ENCODE data around the gene LRRC40. TPM values are rescaled to one million over a fixed set of nuclear protein-coding genes. Genes with fewer than 3 reads are reported as not detected.

The LRRC40 gene
- polyA plus RNA-seq, 3 donors = 4.3 to 6.3 (median 5.0) TPM

DNA sequence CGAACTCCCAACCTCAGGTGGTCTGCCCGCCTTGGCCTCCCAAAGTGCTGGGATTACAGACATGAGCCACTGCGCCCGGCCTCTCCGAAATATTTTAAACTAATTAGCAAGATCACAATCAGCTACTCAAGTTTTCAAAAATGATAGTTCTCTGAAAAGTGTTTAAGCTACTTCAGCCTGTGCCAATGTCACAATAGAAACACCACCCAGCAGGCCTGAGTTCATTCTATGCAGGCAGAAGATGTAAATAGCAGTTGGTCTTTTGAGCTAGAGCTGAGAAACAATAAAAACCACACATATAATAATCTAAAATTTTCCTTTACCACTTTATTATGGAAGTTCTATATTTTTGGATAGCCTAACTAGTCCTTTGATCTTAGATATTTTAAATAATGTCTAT, 96.1 kb downstream of the LRRC40 start:
- no peaks in the 10 kb centered on the region for H3K36me3 ChIP-seq (replicated peaks in 1 of 2; ENCODE audit: control insufficient read depth in 1 of 2, insufficient read depth in 2 of 2, low read length in 2 of 2)
- H3K4me3 ChIP-seq (replicated peaks in 1 of 3; ENCODE audit: low read depth in 2 of 3, low read length in 3 of 3) = no peak overlapping the region
- H3K4me2 ChIP-seq (replicated peaks; ENCODE audit: extremely low read depth, low read length, poor library complexity, severe bottlenecking) = no peak overlapping the region
- Mint-ChIP-seq H3K27ac (no peak overlapping the region), H3K36me3 (no peaks in the 10 kb centered on the region), H3K9me3 (peaks cover 0 to 2% (median 0%) of the 10 kb centered on the region in 7 donors), H3K4me3 (no peak overlapping the region), H3K27me3 (ENCODE audit: low read depth in 3 of 3) (peaks cover 1 to 4% (median 3%) of the 10 kb centered on the region in 3 donors), H3K4me1 (no peaks in the 10 kb centered on the region)
- no peaks in the 10 kb centered on the region for H3K27me3 ChIP-seq (ENCODE audit: control insufficient read depth in 2 of 2, insufficient read depth in 2 of 2, low read length in 2 of 2)
- TF ChIP-seq, protein P1, sequence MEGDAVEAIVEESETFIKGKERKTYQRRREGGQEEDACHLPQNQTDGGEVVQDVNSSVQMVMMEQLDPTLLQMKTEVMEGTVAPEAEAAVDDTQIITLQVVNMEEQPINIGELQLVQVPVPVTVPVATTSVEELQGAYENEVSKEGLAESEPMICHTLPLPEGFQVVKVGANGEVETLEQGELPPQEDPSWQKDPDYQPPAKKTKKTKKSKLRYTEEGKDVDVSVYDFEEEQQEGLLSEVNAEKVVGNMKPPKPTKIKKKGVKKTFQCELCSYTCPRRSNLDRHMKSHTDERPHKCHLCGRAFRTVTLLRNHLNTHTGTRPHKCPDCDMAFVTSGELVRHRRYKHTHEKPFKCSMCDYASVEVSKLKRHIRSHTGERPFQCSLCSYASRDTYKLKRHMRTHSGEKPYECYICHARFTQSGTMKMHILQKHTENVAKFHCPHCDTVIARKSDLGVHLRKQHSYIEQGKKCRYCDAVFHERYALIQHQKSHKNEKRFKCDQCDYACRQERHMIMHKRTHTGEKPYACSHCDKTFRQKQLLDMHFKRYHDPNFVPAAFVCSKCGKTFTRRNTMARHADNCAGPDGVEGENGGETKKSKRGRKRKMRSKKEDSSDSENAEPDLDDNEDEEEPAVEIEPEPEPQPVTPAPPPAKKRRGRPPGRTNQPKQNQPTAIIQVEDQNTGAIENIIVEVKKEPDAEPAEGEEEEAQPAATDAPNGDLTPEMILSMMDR (IDR thresholded peaks at IDR 0.05) = no peak
- H4K20me1 ChIP-seq (ENCODE audit: insufficient read depth, low read length) = no peaks in the 10 kb centered on the region
- H3K27ac ChIP-seq (ENCODE audit: low read depth in 1 of 2, low read length in 2 of 2) = no peak overlapping the region
- H3K79me2 ChIP-seq (ENCODE audit: insufficient read depth, low read length) = no peaks in the 10 kb centered on the region
- no peak for DNase-seq
- WGBS (ENCODE audit: insufficient coverage) = no CpG with 5 or more reads among the region's 5 CpGs
- no peak overlapping the region for H3K9ac ChIP-seq (ENCODE audit: insufficient read depth, low read length, poor library complexity, severe bottlenecking)
- no peaks in the 10 kb centered on the region for H3K9me3 ChIP-seq (replicated peaks in 1 of 2; ENCODE audit: control insufficient read depth in 1 of 2, insufficient read depth in 1 of 2, low read length in 2 of 2)
- intact Hi-C loops (cut with micrococcal nuclease) = no loop called here
- no peak overlapping the region for H2AFZ ChIP-seq (ENCODE audit: insufficient read depth, low read depth, low read length, poor library complexity, severe bottlenecking)
- H3K4me1 ChIP-seq (ENCODE audit: control insufficient read depth in 1 of 2, insufficient read depth in 2 of 2, low read length in 2 of 2) = no peaks in the 10 kb centered on the region

DNA sequence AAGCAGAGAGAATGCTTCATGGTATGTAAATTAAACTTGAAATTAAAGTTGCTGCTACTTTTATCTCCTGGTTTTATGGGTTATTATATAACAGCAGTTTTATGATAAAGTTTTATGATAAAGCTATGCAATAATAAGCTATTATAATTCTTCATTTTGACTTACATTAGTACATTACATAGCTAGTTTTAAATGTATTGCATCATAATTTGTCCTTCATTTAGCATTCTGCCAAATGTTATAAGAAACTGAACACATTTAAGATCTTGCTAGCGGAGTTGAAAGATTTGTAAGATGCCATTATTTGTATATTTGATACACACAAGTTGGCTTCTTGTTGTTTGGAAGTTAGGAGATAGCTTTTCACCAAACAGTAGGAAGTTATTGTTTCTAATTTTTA, 101.6 kb downstream of the LRRC40 start:
- TF ChIP-seq, protein P1 (IDR thresholded peaks at IDR 0.05) = no peak
- H3K27ac ChIP-seq (ENCODE audit: low read depth in 1 of 2, low read length in 2 of 2) = no peak overlapping the region
- no peak overlapping the region for H3K4me2 ChIP-seq (replicated peaks; ENCODE audit: extremely low read depth, low read length, poor library complexity, severe bottlenecking)
- Mint-ChIP-seq H3K27me3 (ENCODE audit: low read depth in 3 of 3) (peaks cover 0 to 2% (median under 1%) of the 10 kb centered on the region in 3 donors), H3K9me3 (no peaks in the 10 kb centered on the region), H3K27ac (no peak overlapping the region), H3K4me1 (no peaks in the 10 kb centered on the region), H3K4me3 (no peak overlapping the region), H3K36me3 (no peaks in the 10 kb centered on the region)
- H3K36me3 ChIP-seq (replicated peaks in 1 of 2; ENCODE audit: control insufficient read depth in 1 of 2, insufficient read depth in 2 of 2, low read length in 2 of 2) = no peaks in the 10 kb centered on the region
- H2AFZ ChIP-seq (ENCODE audit: insufficient read depth, low read depth, low read length, poor library complexity, severe bottlenecking) = no peak overlapping the region
- no CpG with 5 or more reads among the region's 1 CpG for WGBS (ENCODE audit: insufficient coverage)
- H3K9me3 ChIP-seq (replicated peaks in 1 of 2; ENCODE audit: control insufficient read depth in 1 of 2, insufficient read depth in 1 of 2, low read length in 2 of 2) = no peaks in the 10 kb centered on the region
- H3K79me2 ChIP-seq (ENCODE audit: insufficient read depth, low read length) = no peaks in the 10 kb centered on the region
- no peak for DNase-seq
- H4K20me1 ChIP-seq (ENCODE audit: insufficient read depth, low read length) = no peaks in the 10 kb centered on the region
- no peak overlapping the region for H3K4me3 ChIP-seq (replicated peaks in 1 of 3; ENCODE audit: low read depth in 2 of 3, low read length in 3 of 3)
- H3K9ac ChIP-seq (ENCODE audit: insufficient read depth, low read length, poor library complexity, severe bottlenecking) = no peak overlapping the region
- H3K4me1 ChIP-seq (ENCODE audit: control insufficient read depth in 1 of 2, insufficient read depth in 2 of 2, low read length in 2 of 2) = no peaks in the 10 kb centered on the region
- no peaks in the 10 kb centered on the region for H3K27me3 ChIP-seq (ENCODE audit: control insufficient read depth in 2 of 2, insufficient read depth in 2 of 2, low read length in 2 of 2)
- intact Hi-C loops (cut with micrococcal nuclease) = no loop called here
